HepG2 (cell line): ENCODE data around the gene TF. TPM values are rescaled to one million over a fixed set of nuclear protein-coding genes. Genes with fewer than 3 reads are reported as not detected.
A peak's percentile ranks its signal among the peaks of the same experiment; 100 is the strongest.

Experiments
- AGO2 ChIP-seq: fragments of 200-400 bp; formaldehyde crosslinking; optimal IDR thresholded peaks from 2 replicates; pipeline ENCODE3; 2017; ENCODE audit warnings: mild to moderate bottlenecking, low read depth, low read length, moderate library complexity
- BHLHE40 ChIP-seq: IDR thresholded peaks from 2 replicates; pipeline ENCODE4 v1.6.1; 2011; ENCODE audit warnings: low read length, improper control_type of control experiment
- CHD2 ChIP-seq: IDR thresholded peaks from 2 replicates; pipeline ENCODE4 v1.6.1; 2011; ENCODE audit warnings: low read depth, low read length, improper control_type of control experiment
- ETV6 ChIP-seq: sonication (generic); formaldehyde crosslinking; conservative IDR thresholded peaks from 2 replicates; pipeline ENCODE4 v1.4.0; 2020; ENCODE audit warnings: missing genetic modification reagents
- IKZF5 ChIP-seq: IDR thresholded peaks from 2 replicates; pipeline ENCODE4 v1.6.1; 2018; ENCODE audit warnings: missing genetic modification reagents, mild to moderate bottlenecking, missing compliant biosample characterization
- IRF9 ChIP-seq: sonication (generic); formaldehyde crosslinking; IDR thresholded peaks from 2 replicates; pipeline ENCODE4 v1.8.0; 2022; ENCODE audit warnings: missing genetic modification reagents, mild to moderate bottlenecking, borderline replicate concordance
- KDM3A ChIP-seq: IDR thresholded peaks from 2 replicates; pipeline ENCODE4 v1.6.1; 2018; ENCODE audit warnings: low read depth, missing compliant biosample characterization
- REPIN1 ChIP-seq: sonication (generic); formaldehyde crosslinking; IDR thresholded peaks from 2 replicates; pipeline ENCODE4 v1.8.0; 2022; ENCODE audit warnings: missing genetic modification reagents, low read depth, mild to moderate bottlenecking, borderline replicate concordance
- SMYD3 ChIP-seq: sonication (generic); formaldehyde crosslinking; IDR thresholded peaks from 2 replicates; pipeline ENCODE4 v1.8.1; 2023; ENCODE audit warnings: mild to moderate bottlenecking, missing genetic modification reagents
- TEAD3 ChIP-seq: optimal IDR thresholded peaks from 2 replicates; pipeline ENCODE3; 2016; ENCODE audit warnings: borderline replicate concordance
- ZBTB40 ChIP-seq, 2 experiments: fragments of 450-650 bp in 1 of 2; sonication (generic) in 1 of 2; formaldehyde crosslinking in 1 of 2; IDR thresholded peaks; 2 replicates each; pipeline versions ENCODE4 v1.6.1 to v1.8.0; 2016 to 2022; ENCODE audit warnings: antibody characterized with exemption in 1 of 2, mild to moderate bottlenecking in 1 of 2, missing genetic modification reagents in 1 of 2
- ZBTB49 ChIP-seq: sonication (generic); formaldehyde crosslinking; IDR thresholded peaks from 2 replicates; pipeline ENCODE4 v1.4.0; 2020; ENCODE audit warnings: missing genetic modification reagents, borderline replicate concordance
- ZNF12 ChIP-seq: sonication (generic); formaldehyde crosslinking; IDR thresholded peaks from 2 replicates; pipeline ENCODE4 v1.5.0; 2020; ENCODE audit warnings: missing genetic modification reagents
- ZNF75D ChIP-seq: sonication (generic); formaldehyde crosslinking; IDR thresholded peaks from 2 replicates; pipeline ENCODE4 v1.8.1; 2023; ENCODE audit warnings: missing genetic modification reagents, mild to moderate bottlenecking, borderline replicate concordance
- ZNF768 ChIP-seq: sonication (generic); formaldehyde crosslinking; IDR thresholded peaks from 2 replicates; pipeline ENCODE4 v1.4.0; 2020; ENCODE audit warnings: missing genetic modification reagents
- polyA plus RNA-seq, 8 experiments: library from polyadenylated mRNA; depleted of rRNA in 3 of 8; stranded (reverse) in 7 of 8; unstranded in 1 of 8; fragments of >200 nt; fragmentation: Illumina TruSeq in 4 of 8; extraction: Trizol in 4 of 8; gene quantifications; 2 replicates each; pipeline versions ENCODE4 v1.2.1 to v1.2.3, GENCODE V29; 2011 to 2016; ENCODE audit warnings: low read depth in 4 of 8, missing spikeins in 1 of 8, mixed read lengths in 1 of 8; ENCODE audit not compliant: insufficient read depth in 1 of 8
- total RNA-seq, 5 experiments: library from RNA; depleted of rRNA; stranded (reverse); fragments of >200 nt; fragmentation: Illumina TruSeq; extraction: Trizol; gene quantifications; 2 replicates each; pipeline ENCODE4 v1.2.3, GENCODE V29; 2016; ENCODE audit warnings: low read depth in 1 of 5

Gene TF
- total and polyA plus RNA-seq, 2 of the 13 experiments (the other 11 are each of a cell fraction or from before 2014, with no cell fraction given) = 10,074 to 11,821 TPM

- TF ChIP-seq TEAD3 (CRISPR knock-in tag) (peak; percentile 82), ZBTB49 (CRISPR knock-in tag) (no peak), SMYD3 (CRISPR knock-in tag) (peak; percentile 71; the same call in 1 of the 2 replicates), KDM3A (CRISPR knock-in tag) (peak; percentile 74; the same call in 1 of the 2 replicates), ZNF12 (CRISPR knock-in tag) (peak; percentile 14; the same call in 1 of the 2 replicates), ZBTB40 (IDR thresholded peaks at IDR 0.05) (no peak), ZBTB40 (CRISPR knock-in tag; IDR thresholded peaks at IDR 0.05) (no peak; the same call in 1 of the 2 replicates), ZNF768 (CRISPR knock-in tag) (no peak), IRF9 (CRISPR knock-in tag) (peak; percentile 76), IKZF5 (CRISPR knock-in tag) (peak; percentile 98), CHD2 (no peak), REPIN1 (0 out of 2 replicates have a peak, but pooled peaks have one; percentile 30), ETV6 (CRISPR knock-in tag) (0 out of 2 replicates have a peak, but pooled peaks have one; percentile 77), AGO2 (no peak), BHLHE40 (no peak), ZNF75D (CRISPR knock-in tag) (no peak)
Measured at GRCh38 chr3:133742351-133743091, 3.7 kb upstream of the TF start (continued).
